NCI-H446 (cell line): ENCODE measurements around the gene KCNRG.
"Not testable (repeated sequence)": the region's sequence is repeated elsewhere in the genome, so short reads cannot be mapped to it uniquely, and the experiment has no call there.

ENCODE experiments used
- DNase-seq, 2 experiments: peaks; one replicate each; lab custom pipeline; 2025; lab: John Stamatoyannopoulos, UW

Gene KCNRG

DNA sequence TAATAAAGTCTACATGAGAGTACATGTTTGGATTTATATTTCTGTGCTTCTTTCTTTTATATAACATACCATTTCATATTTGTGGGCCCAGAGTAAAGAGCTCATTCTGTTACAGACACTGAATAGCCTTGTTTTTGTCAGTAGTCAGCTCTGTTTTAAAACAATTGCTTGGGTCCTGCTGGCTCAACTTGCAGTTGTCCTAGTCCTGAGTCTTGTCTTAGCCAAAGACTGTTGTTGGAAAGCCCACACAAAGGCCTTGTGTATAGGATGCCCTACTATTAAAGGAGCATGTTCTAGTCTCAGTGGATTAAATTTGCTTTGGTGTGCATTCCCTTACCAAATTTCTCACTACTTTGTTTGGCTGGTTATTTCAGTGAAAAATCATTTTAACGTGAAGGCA, 3.8 kb upstream of the KCNRG start:
- DNase-seq, result no peak

DNA sequence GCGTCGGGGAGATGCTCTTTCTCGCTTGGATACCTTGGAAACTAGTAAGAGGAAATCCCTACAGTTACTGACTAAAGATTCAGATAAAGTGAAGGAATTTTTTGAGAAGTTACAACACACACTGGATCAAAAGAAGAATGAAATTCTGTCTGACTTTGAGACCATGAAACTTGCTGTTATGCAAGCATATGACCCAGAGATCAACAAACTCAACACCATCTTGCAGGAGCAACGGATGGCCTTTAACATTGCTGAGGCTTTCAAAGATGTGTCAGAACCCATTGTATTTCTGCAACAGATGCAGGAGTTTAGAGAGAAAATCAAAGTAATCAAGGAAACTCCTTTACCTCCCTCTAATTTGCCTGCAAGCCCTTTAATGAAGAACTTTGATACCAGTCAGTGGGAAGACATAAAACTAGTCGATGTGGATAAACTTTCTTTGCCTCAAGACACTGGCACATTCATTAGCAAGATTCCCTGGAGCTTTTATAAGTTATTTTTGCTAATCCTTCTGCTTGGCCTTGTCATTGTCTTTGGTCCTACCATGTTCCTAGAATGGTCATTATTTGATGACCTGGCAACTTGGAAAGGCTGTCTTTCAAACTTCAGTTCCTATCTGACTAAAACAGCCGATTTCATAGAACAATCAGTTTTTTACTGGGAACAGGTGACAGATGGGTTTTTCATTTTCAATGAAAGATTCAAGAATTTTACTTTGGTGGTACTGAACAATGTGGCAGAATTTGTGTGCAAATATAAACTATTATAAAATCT, 2.7 kb upstream of the KCNRG start:
- DNase-seq, result no peak

DNA sequence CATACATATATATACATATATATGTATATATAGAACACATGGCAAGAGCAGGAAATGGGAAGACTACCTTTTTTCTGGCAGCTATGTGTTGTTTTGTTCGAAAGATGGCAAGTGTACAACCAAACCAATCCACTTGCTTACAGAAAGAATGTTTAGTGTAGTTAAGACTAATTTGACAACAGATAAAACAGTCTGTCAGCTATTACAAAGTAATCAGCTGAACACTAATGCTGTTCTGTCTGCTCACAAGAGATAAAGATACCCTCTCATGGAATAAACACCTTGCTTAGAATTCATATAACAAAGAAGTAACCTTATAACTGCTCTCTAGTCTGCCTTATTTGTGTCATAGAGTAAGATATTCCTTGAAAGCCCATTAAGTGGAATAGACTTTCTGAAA, 858 bp upstream of the KCNRG start:
- no peak for DNase-seq

DNA sequence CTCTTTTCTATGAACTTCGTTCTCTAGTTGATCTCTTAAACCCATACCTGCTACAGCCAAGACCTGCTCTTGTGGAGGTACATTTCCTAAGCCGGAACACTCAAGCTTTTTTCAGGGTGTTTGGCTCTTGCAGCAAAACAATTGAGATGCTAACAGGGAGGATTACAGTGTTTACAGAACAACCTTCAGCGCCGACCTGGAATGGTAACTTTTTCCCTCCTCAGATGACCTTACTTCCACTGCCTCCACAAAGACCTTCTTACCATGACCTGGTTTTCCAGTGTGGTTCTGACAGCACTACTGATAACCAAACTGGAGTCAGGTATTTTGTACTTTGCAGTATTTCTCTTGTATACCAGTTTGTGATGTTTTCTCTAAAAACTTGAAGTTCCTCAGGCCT, 506 bp downstream of the KCNRG start:
- no peak for DNase-seq

DNA sequence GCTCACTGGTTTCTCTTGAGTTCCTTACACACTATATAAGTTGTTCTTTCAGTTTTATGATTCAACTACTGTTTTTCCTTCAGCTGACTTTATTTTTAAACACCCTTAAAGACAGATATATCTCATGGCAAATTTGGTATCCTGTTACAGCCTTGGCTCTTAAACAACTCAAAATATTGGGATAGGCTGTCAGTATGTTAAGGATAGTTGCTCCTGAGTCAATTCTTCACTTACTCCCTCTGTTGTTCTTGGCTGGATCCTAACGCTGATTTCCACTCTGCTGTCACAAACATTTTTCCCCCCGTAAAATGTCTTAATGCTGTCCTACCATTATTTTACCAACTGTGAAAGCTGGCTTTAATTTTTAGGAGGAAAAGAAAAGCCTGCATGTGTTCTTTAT, 1.2 kb downstream of the KCNRG start:
- no peak for DNase-seq

DNA sequence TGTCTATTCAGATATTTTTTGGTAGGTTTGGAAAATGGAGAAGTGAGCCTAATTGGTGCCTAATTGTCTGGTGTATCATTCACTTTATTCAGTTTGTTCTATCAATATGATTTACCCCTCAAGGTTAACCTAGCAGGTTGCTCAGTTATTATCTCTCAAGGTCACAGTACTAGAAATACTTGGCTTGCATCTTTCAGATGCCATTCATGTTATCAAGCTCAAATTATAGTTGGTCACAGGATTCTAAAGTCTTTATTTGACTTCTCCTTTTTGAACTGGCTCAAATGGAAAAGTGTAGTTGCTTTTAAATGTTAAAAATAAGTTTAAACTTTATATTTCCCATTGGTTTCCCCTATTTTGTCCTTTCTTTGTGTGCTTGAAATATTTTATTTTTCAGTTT, 2.6 kb downstream of the KCNRG start:
- DNase-seq, result no peak

DNA sequence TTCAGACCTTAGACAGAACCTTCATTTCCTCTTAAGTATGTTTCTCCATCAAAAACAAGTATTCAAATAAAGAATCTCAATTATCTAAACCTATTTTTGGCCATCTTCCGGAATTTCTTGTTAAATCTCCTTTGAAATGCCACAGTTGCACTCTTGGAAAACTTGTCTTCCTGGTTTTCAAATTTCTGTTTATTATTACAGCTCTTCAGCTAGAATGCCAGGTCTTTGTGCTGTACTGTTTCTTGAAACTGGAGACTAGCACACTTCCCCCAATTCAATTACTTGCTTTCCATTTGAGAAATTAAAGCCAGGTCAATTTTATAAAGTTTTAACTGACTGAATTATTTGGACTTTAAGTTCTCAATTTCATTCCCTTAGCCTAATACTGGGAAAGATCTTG, 10.2 kb downstream of the KCNRG start:
- DNase-seq, result no peak

DNA sequence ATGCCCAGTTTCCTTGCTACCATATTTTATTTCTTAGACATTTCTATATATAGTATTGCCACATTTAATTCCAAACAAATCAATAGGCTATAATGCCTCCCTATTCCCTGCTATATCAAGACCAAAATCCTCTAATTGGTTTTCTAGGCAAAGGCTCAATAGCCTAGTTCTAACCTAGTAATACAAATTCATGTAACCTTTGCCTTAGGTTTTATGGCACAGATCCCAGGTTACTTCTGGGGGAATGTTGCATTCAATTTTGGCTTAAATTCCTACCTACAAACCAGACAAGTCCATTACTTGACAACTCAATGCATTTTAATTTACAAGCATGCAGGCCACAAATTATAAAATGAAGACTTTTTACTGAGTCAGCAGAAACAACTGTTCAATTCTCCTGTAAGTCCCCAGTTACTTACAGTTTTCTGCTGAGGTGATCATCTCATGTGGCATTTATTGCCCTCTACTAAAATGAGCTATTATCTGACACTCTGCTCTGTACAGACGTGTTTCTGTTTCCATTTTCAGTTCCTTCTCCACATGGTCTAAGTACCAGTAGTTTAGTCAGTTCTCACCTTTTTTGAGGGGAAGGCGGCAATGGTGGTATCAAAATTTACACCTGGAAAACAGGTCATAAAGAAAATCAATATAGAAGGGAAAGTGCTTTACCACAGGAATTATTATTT, 11.7 kb downstream of the KCNRG start:
- no peak for DNase-seq

DNA sequence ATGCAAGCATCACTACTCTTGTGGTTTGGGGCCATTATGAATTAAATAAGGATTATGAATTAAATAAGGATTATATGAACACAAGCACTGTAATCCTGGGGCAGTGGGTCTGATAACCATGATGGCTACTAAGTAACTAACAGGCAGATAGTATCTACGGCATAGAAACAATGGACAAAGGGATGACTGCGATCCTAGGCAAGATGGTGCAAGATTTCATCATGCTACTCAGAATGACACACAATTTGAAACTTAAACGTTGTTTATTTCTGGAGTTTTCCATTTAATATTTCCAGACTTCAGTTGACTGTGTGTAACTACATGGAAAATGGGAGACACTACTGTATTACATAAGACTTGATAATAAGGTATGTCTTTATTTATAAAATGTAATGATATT, 15.1 kb downstream of the KCNRG start:
- no peak for DNase-seq

DNA sequence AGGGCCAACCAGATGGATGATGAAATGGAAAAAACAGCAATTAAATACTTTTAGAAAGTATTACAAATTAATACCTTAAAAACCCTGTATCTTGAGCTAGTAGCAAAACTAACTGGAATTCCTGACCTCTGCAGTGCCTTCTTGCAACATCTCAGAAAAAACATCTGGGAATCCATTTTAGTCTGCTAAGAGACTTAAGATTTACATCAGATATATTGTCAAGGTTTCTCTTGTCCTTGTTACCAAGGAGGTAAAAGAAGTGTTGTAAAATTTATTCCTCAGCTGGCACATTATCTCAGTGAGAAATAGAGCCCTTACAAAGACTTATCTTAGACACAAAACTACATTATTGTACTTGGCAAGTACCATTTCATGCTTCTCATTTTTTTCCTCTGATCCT, 18.5 kb downstream of the KCNRG start:
- no peak for DNase-seq

DNA sequence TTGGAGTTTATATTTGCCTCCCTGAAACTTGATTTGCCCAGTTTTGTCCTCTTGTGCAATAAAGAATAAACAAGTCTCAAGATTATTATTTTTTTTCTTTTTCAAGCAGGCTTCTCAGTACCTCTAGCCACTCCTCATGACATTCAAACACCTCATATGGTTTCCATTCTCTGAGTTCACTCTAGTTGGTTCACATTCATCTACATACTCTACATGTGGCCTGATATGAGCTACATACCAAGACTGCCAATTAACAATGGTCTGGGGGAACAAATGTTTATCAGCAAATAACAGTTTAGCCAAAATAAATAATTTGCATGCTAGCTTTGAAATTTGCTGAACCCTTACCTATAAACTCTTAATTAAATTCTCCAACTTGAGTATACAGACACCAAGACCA, 22.5 kb downstream of the KCNRG start:
- no peak for DNase-seq

DNA sequence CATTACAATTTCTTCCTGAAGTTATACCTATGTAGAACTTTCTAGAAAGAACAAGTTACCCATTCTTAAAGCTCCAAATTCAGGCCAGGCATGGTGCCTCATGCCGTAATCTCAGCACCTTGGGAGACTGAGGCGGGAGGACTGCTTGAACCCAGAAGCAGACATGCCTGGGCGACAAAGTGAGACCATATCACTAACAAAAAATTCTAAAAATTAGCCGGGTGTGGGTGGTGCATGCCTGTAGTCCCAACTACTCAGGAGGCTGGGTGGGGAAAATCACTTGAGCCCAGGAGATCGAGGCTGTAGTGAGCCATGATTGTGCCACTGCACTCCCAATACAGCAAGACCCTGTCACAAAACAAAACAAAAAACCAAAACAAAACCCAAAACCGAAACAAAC, 23.0 kb downstream of the KCNRG start:
- no peak for DNase-seq

DNA sequence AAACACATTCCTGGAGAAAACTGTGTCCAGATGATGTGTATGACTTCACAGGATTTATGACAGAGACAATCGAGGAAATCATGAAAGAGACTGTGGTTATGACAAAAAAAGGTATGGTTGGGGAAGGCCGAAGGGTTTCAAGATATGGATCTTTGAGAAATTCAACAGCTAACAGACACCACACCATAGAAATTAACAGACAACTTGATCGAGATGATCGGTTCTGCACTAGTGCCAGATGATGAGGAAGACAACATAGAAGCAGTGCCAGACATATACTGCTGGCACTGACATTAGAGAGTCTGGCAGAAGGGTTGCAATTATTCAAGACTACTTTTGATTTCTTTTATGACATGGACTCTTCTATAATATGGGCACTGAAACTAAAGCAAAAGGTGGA, 37.2 kb downstream of the KCNRG start:
- DNase-seq, result no peak

DNA sequence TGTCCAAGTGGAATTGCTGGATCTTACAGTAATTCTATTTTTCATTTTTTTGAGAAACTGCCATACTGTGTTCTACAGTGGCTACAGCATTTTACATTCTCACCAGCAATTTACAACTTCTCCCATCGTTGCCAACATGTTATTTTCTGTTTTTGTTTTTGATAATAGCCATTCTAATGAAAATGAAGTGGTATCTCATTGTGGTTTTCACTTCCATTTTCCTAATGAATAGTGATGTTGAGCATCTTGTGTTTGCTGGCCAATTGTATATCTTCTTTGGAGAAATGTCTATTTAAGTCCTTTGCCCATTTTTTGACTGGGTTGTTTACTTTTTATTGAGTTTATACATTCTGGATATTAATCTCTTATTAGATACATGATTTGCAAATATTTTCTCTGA, 38.6 kb downstream of the KCNRG start:
- DNase-seq, result no peak

DNA sequence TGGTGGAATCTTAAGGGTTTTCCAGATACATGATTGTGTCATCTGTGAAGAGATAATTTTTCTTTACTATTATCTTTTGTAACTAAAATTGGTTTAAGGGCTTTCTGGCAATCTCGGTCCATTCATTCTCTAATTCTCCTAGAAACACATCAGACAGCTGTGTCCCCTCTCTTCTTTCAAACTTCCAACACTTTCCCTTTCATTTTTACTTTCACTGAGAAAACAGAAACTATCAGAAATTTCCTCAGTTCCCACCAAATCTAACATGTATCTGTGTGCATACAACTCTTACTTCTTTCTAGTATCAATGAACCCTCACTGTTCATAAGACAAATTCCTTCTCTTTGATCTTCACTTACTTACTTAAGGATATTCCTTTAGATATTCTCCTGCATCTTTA, 40.2 kb downstream of the KCNRG start:
- no peak for DNase-seq

DNA sequence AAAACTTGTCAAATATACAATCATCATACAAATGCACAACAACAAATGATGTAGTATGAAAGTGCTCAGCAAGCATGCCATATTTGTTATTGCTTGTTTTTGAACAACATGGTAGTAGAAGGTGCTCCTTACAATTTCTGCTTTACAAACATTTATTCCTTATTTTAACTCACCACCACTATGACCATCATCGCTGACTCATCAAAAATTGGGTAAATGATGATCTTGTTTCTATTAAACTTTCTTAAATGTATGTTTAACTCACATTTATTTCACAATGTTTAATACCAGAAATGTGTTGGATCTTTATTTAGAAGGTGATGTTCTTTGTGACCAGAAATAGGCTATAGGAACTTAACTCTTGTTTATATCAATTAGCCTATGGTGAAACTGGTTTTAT, 45.5 kb downstream of the KCNRG start:
- DNase-seq, result no peak

DNA sequence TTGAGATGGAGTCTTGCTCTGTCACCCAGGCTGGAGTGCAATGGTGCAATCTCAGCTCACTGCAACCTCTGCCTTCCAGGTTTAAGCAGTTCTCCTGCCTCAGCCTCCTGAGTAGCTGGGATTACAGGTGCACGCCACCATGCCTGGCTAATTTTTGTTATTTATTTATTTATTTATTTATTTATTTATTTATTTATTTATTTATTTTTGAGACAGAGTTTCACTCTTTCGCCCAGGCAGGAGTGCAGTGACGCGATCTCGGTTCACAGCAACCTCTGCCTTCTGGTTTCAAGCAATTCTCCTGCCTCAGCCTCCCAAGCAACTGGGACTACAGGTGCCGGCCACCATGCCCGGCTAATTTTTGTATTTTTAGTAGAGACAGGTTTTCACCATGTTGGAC, 47.1 kb downstream of the KCNRG start:
- DNase-seq, result not testable (repeated sequence)

DNA sequence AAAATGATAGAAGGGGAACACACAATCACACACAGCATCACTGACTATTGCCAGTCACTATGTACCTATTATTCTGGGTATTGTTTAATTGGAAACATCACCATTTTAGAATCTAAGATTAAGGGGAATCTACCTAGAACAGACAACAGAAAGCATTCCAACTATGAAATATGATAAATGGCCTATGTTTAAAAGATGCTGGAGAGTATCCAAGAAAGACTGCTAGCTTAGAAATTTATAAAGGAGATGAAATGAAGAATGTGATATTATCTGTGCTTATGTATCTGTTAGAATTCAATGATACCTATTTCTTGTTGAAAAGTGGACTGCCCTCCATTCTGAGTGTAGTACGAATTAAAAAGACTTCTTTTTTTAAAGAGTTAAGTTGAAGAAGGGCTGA, 50.5 kb downstream of the KCNRG start:
- no peak for DNase-seq

DNA sequence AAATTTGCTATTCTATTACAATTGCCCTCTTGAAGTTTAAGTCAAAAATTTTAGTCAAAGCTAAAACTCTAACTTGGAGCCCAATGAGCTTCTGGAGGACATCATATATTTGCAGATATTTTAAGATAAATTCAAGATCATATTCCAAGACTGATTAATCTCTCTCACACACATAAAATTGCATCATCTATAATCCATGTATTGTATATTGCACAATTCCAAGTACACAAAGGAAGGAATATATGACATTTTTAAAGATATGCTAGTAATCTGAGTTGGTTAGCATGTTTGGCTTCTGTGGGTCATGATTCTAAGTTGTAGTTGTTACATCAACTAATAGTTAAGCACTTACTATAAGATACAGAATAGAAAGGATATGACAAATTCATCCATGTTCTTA, 53.3 kb downstream of the KCNRG start:
- DNase-seq, result no peak

DNA sequence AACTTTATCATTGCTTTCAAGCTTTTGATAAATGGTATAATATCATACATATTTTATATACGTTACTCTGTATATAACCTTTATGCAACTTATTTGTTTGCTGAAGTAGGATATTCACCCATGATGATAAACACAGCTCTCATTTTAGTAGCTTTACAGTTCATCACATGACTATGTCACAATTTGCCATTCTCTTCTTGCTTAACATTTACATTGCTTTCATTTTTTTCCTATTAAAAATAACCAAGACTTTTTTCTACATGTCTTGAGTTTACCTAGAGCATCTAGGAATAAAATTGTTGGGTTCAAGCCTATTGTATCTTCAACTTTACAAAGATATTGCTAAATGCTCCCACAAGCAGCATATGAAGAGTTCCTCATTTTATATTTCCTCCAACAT, 54.0 kb downstream of the KCNRG start:
- no peak for DNase-seq

DNA sequence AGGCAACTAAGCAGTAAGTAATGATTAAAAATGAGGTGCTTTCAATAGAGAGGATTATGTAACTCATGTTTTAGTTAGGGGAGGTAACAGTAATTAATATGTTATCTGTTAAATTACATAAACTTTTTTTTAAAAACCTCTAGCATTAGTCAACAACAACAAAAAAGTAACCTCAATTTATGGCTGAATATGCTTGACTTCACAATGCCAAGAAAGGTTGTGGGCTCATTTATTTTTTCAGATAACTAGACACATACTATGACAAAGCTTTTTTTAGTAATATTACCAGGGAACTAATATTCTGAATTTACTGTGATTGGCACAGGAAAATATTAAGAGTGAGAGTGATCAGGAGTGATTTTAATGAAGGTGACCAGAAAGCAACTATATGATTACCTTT, 54.9 kb downstream of the KCNRG start:
- no peak for DNase-seq
